HG03060 (cell line): ENCODE data around the gene CLPTM1.
A peak's percentile ranks its signal among the peaks of the same experiment; 100 is the strongest.
"Not testable (repeated sequence)": the region's sequence is repeated elsewhere in the genome, so short reads cannot be mapped to it uniquely, and the experiment has no call there.

Experiments used
- ATAC-seq: cut with Tn5 transposase; IDR thresholded peaks from one replicate; pipeline ENCODE4 v1.9.1; 2021; ENCODE audit warnings: low read depth, moderate number of reproducible peaks; ENCODE audit not compliant: unreplicated experiment

The CLPTM1 gene, protein sequence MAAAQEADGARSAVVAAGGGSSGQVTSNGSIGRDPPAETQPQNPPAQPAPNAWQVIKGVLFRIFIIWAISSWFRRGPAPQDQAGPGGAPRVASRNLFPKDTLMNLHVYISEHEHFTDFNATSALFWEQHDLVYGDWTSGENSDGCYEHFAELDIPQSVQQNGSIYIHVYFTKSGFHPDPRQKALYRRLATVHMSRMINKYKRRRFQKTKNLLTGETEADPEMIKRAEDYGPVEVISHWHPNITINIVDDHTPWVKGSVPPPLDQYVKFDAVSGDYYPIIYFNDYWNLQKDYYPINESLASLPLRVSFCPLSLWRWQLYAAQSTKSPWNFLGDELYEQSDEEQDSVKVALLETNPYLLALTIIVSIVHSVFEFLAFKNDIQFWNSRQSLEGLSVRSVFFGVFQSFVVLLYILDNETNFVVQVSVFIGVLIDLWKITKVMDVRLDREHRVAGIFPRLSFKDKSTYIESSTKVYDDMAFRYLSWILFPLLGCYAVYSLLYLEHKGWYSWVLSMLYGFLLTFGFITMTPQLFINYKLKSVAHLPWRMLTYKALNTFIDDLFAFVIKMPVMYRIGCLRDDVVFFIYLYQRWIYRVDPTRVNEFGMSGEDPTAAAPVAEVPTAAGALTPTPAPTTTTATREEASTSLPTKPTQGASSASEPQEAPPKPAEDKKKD

DNA sequence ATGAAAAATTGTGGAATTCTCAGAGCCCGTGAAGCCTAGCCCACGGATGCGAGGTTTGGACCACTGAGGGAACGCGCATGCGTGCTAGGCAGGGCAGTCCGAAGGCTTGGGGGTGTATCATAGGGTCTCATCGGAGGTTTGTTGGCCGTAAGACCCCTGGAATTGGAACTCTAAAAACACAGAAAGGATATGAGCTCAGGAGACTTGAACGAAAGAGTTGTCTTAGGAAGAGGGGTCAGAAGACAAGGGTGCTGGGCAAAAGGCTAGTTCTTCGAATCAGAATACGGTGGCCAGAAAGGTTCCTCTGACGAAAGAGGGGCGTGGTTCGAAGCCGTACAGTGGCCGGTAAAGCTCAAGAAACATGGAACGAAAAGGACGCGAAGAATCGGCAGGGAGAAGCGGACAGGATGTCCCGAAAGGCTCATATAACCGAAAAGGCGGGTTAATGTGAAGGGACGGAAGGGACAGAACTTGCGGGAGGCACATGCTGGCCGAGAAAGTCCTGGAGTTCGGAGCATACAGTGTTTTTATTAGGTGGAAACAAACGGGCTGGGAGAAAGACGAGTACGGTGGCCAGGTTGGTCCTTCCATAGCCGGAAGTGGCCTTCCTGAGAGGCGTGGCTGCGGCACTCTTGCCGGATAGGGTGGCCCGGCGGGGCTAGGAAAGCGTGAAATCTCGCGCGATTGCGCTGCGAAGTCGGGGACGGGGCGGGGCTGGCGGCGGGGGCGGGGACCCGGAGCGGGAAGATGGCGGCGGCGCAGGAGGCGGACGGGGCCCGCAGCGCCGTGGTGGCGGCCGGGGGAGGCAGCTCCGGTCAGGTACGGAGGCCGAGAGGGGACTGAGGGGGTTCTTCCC, at the start of gene CLPTM1:
TSS of gene CLPTM1 (plus strand) at position 732 of the 856 bp plus-strand sequence. CDS start at position 748, 16 bp downstream.
- peak; percentile 71 for ATAC-seq

DNA sequence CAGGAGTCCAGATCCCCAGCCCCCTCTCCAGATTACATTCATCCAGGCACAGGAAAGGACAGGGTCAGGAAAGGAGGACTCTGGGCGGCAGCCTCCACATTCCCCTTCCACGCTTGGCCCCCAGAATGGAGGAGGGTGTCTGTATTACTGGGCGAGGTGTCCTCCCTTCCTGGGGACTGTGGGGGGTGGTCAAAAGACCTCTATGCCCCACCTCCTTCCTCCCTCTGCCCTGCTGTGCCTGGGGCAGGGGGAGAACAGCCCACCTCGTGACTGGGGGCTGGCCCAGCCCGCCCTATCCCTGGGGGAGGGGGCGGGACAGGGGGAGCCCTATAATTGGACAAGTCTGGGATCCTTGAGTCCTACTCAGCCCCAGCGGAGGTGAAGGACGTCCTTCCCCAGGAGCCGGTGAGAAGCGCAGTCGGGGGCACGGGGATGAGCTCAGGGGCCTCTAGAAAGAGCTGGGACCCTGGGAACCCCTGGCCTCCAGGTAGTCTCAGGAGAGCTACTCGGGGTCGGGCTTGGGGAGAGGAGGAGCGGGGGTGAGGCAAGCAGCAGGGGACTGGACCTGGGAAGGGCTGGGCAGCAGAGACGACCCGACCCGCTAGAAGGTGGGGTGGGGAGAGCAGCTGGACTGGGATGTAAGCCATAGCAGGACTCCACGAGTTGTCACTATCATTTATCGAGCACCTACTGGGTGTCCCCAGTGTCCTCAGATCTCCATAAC, 49.6 kb upstream of the CLPTM1 start, which contains the start of gene APOE:
TSS of gene APOE (plus strand) at position 360 of the 724 bp plus-strand sequence. CDS start 829 bp downstream, outside the sequence.
- no peak for ATAC-seq

GRCh38 chr19:44907613-44908012, 47.6 kb upstream of the CLPTM1 start:
- ATAC-seq, result no peak

DNA sequence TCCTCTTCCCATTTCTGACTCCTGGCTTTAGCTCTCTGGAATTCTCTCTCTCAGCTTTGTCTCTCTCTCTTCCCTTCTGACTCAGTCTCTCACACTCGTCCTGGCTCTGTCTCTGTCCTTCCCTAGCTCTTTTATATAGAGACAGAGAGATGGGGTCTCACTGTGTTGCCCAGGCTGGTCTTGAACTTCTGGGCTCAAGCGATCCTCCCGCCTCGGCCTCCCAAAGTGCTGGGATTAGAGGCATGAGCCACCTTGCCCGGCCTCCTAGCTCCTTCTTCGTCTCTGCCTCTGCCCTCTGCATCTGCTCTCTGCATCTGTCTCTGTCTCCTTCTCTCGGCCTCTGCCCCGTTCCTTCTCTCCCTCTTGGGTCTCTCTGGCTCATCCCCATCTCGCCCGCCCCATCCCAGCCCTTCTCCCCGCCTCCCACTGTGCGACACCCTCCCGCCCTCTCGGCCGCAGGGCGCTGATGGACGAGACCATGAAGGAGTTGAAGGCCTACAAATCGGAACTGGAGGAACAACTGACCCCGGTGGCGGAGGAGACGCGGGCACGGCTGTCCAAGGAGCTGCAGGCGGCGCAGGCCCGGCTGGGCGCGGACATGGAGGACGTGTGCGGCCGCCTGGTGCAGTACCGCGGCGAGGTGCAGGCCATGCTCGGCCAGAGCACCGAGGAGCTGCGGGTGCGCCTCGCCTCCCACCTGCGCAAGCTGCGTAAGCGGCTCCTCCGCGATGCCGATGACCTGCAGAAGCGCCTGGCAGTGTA, 46.9 kb upstream of the CLPTM1 start:
- no peak for ATAC-seq

DNA sequence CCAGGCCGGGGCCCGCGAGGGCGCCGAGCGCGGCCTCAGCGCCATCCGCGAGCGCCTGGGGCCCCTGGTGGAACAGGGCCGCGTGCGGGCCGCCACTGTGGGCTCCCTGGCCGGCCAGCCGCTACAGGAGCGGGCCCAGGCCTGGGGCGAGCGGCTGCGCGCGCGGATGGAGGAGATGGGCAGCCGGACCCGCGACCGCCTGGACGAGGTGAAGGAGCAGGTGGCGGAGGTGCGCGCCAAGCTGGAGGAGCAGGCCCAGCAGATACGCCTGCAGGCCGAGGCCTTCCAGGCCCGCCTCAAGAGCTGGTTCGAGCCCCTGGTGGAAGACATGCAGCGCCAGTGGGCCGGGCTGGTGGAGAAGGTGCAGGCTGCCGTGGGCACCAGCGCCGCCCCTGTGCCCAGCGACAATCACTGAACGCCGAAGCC, 46.3 kb upstream of the CLPTM1 start:
- no peak for ATAC-seq

DNA sequence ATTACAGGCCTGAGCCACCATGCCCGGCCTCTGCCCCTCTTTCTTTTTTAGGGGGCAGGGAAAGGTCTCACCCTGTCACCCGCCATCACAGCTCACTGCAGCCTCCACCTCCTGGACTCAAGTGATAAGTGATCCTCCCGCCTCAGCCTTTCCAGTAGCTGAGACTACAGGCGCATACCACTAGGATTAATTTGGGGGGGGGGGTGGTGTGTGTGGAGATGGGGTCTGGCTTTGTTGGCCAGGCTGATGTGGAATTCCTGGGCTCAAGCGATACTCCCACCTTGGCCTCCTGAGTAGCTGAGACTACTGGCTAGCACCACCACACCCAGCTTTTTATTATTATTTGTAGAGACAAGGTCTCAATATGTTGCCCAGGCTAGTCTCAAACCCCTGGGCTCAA, 45.4 kb upstream of the CLPTM1 start:
- ATAC-seq, result no peak

DNA sequence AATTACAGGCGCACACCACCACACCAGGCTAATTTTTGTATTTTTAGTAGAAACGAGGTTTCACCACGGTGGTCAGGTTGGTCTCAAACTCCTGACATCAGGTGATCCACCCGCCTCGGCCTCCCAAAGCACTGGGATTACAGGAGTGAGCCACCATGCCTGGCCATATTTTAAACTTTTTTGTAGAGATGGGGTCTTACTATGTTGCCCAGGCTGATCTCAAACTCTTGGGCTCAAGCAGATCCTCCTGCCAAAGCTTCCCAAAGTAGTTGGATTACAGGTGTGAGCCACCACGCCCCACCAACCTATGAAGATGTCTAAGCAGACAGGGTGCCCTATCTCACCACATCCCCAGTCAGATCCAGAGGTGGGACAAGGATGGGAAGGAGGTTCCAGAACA, 43.3 kb upstream of the CLPTM1 start:
- not testable (repeated sequence) for ATAC-seq

- no peak for ATAC-seq
Observed at GRCh38 chr19:44912854-44913253, 42.3 kb upstream of the CLPTM1 start.

DNA sequence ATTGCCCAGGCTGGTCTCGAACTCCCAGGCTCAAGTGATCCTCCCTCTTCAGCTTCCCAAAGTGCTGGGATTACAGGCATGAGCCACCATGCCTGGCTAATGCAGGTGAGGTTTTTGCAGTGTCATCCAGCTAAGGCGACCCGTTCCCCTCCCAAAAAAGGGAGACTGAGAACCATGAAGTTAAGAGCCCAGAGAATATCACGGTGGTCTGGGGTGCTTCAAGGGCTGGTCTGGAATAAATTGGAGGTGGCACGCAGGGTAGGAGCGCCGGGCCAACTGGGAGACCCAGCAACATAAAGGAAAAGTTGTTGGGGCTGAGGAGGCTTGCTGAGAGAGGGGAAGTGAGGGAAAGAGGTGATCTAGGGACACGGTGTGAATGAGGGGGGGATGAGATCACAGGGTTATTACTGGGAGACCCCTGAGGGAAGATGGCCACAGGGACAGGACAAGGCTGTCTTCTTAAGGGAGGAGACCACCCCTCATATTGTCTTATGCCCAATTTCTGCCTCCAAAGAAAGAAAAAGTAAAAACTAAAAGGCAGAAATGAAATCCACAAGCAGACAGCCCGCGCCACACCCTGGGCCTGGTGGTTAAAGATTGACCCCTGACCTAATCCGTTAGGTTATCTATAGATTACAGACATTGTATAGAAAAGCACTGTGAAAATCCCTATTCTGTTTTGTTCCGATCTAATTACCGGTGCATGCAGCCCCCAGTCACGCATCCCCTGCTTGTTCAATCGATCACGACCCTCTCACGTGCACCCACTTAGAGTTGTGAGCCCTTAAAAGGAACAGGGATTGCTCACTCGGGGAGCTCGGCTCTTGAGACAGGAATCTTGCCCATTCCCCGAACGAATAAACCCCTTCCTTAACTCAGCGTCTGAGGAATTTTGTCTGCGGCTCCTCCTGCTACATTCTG, 41.4 kb upstream of the CLPTM1 start:
- not testable (repeated sequence) for ATAC-seq

- not testable (repeated sequence) for ATAC-seq
Observed at GRCh38 chr19:44914433-44915206, 40.6 kb upstream of the CLPTM1 start, which contains the start of gene APOC1. TSS of gene APOC1 (plus strand) at chr19:44914608. CDS start at chr19:44914892, 284 bp downstream.

GRCh38 chr19:44924243-44924725, 30.9 kb upstream of the CLPTM1 start:
- ATAC-seq, result no peak

DNA sequence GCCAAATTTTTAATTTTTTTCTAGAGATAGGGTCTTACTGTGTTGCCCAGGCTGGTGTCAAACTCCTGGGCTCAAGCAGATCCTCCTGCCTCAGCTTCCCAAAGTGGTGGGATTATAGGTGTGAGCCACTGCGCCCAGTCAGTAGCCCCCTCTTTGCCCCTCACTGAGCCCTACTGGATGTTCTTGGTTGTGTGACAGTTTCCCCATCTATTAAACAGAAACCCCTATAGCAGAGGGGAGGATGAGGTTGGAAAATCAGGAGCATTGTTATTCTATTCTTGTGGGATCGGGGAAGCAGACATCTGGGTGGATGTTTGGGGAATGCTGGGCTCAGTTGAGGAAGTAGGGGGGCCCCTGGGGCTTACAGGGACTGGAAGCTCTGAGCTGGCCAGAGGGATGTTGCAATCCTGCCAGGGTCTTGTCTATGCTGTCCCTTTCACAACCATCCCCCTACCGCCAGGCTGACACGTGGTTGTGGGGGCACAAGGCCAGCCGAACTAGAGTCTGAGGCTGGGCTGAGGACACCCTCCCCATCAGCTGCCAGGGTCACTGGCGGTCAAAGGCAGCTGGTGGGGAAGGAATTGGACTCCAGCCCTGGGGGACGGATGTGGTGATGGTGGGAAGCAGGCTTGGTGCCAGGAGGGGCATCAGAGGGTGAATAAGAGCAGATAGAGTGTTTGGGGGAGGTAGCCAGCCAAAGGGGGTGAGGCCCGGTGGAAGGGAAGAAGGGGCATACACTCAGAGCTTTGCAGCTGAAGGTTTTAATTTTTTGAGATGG, 29.9 kb upstream of the CLPTM1 start:
- no peak for ATAC-seq

- ATAC-seq, result not testable (repeated sequence)
Observed at GRCh38 chr19:44926245-44927077, 28.7 kb upstream of the CLPTM1 start.

- no peak for ATAC-seq
Observed at GRCh38 chr19:44927746-44928145, 27.4 kb upstream of the CLPTM1 start.

- ATAC-seq, result no peak
Observed at GRCh38 chr19:44930088-44930487, 25.1 kb upstream of the CLPTM1 start.

GRCh38 chr19:44931541-44931940, 23.6 kb upstream of the CLPTM1 start:
- ATAC-seq, result no peak
